HepG2 (cell line): Measurements from ENCODE around the gene NEK3. TPM values are rescaled to one million over a fixed set of nuclear protein-coding genes. Genes with fewer than 3 reads are reported as not detected.

Experiments used
- CBX5 ChIP-seq: sonication (generic); formaldehyde crosslinking; IDR thresholded peaks from 2 replicates; pipeline ENCODE4 v1.4.0; 2020; ENCODE audit warnings: missing genetic modification reagents, borderline replicate concordance
- DMAP1 ChIP-seq: IDR thresholded peaks from 2 replicates; pipeline ENCODE4 v1.6.1; 2016
- GATA4 ChIP-seq: sonication (generic); IDR thresholded peaks from 2 replicates; pipeline ENCODE4 v1.6.1; 2016; ENCODE audit warnings: antibody characterized with exemption, low read depth, borderline replicate concordance
- GLMP ChIP-seq: sonication (generic); formaldehyde crosslinking; IDR thresholded peaks from 2 replicates; pipeline ENCODE4 v1.9.0; 2021; ENCODE audit warnings: missing genetic modification reagents, mild to moderate bottlenecking, borderline replicate concordance
- HDAC1 ChIP-seq: sonication (generic); formaldehyde crosslinking; IDR thresholded peaks from 2 replicates; pipeline ENCODE4 v1.5.1; 2020; ENCODE audit warnings: mild to moderate bottlenecking, missing genetic modification reagents
- HIVEP1 ChIP-seq: sonication (generic); formaldehyde crosslinking; IDR thresholded peaks from 2 replicates; pipeline ENCODE4 v1.4.0; 2020; ENCODE audit warnings: mild to moderate bottlenecking, missing genetic modification reagents
- HMG20A ChIP-seq: IDR thresholded peaks from 2 replicates; pipeline ENCODE4 v1.6.1; 2016; ENCODE audit warnings: borderline replicate concordance
- HNRNPUL1 ChIP-seq: fragments of 200-400 bp; formaldehyde crosslinking; IDR thresholded peaks from 2 replicates; pipeline ENCODE4 v1.6.1; 2017; ENCODE audit warnings: low read depth, mild to moderate bottlenecking, low read length, moderate library complexity
- KDM4B ChIP-seq: sonication (generic); formaldehyde crosslinking; IDR thresholded peaks from 2 replicates; pipeline ENCODE4 v1.4.0; 2020; ENCODE audit warnings: missing genetic modification reagents
- KLF6 ChIP-seq: IDR thresholded peaks from 2 replicates; pipeline ENCODE4 v1.8.0; 2016; ENCODE audit warnings: missing biosample characterization, missing genetic modification reagents
- MIXL1 ChIP-seq: IDR thresholded peaks from 2 replicates; pipeline ENCODE4 v1.6.1; 2016
- NFYB ChIP-seq: sonication (generic); formaldehyde crosslinking; IDR thresholded peaks from 2 replicates; pipeline ENCODE4 v1.4.0; 2020; ENCODE audit warnings: missing genetic modification reagents
- POLR2A ChIP-seq, 2 experiments: IDR thresholded peaks; 2 replicates each; pipeline ENCODE4 v1.6.1; 2011; ENCODE audit warnings: low read depth in 2 of 2, low read length in 2 of 2, mild to moderate bottlenecking in 1 of 2, moderate library complexity in 1 of 2; ENCODE audit not compliant: insufficient read depth in 1 of 2
- RFX3 ChIP-seq: IDR thresholded peaks from 2 replicates; pipeline ENCODE4 v1.6.1; 2016; ENCODE audit warnings: missing biosample characterization, missing genetic modification reagents
- SMC3 ChIP-seq: IDR thresholded peaks from 2 replicates; pipeline ENCODE4 v1.6.1; 2011; ENCODE audit warnings: low read length, improper control_type of control experiment
- TFE3 ChIP-seq: IDR thresholded peaks from 2 replicates; pipeline ENCODE4 v1.6.1; 2016
- TGIF2 ChIP-seq: IDR thresholded peaks from 2 replicates; pipeline ENCODE4 v1.6.1; 2016; ENCODE audit warnings: control low read depth, missing compliant biosample characterization
- ZHX1 ChIP-seq: sonication (generic); formaldehyde crosslinking; IDR thresholded peaks from 2 replicates; pipeline ENCODE4 v1.8.1; 2022; ENCODE audit warnings: low read depth, mild to moderate bottlenecking, missing genetic modification reagents
- ZNF180 ChIP-seq: sonication (generic); formaldehyde crosslinking; IDR thresholded peaks from 2 replicates; pipeline ENCODE4 v1.4.0; 2020; ENCODE audit warnings: low read depth, missing genetic modification reagents, borderline replicate concordance
- ZNF326 ChIP-seq: sonication (generic); formaldehyde crosslinking; IDR thresholded peaks from 2 replicates; pipeline ENCODE4 v1.4.0; 2020; ENCODE audit warnings: missing genetic modification reagents, borderline replicate concordance
- ZNF652 ChIP-seq: IDR thresholded peaks from 2 replicates; pipeline ENCODE4 v1.6.1; 2016; ENCODE audit warnings: low read depth, borderline replicate concordance
- polyA plus RNA-seq, 8 experiments: library from polyadenylated mRNA; depleted of rRNA in 3 of 8; stranded (reverse) in 7 of 8; unstranded in 1 of 8; fragments of >200 nt; fragmentation: Illumina TruSeq in 4 of 8; extraction: Trizol in 4 of 8; gene quantifications; 2 replicates each; pipeline versions ENCODE4 v1.2.1 to v1.2.3, GENCODE V29; 2011 to 2016; ENCODE audit warnings: low read depth in 4 of 8, missing spikeins in 1 of 8, mixed read lengths in 1 of 8; ENCODE audit not compliant: insufficient read depth in 1 of 8
- total RNA-seq, 5 experiments: library from RNA; depleted of rRNA; stranded (reverse); fragments of >200 nt; fragmentation: Illumina TruSeq; extraction: Trizol; gene quantifications; 2 replicates each; pipeline ENCODE4 v1.2.3, GENCODE V29; 2016; ENCODE audit warnings: low read depth in 1 of 5
- TF ChIP-seq, protein P1 (sequence below): sonication (generic); formaldehyde crosslinking; IDR thresholded peaks from 2 replicates; pipeline ENCODE4 v1.5.1; 2020; ENCODE audit warnings: missing genetic modification reagents, mild to moderate bottlenecking, borderline replicate concordance
- TF ChIP-seq, protein P2 (sequence below): sonication (generic); formaldehyde crosslinking; IDR thresholded peaks from 2 replicates; pipeline ENCODE4 v1.4.0; 2020; ENCODE audit warnings: missing genetic modification reagents

Gene NEK3
- total and polyA plus RNA-seq, 2 of the 13 experiments (the other 11 are each of a cell fraction or from before 2014, with no cell fraction given) = 36.7 to 68.2 TPM

DNA sequence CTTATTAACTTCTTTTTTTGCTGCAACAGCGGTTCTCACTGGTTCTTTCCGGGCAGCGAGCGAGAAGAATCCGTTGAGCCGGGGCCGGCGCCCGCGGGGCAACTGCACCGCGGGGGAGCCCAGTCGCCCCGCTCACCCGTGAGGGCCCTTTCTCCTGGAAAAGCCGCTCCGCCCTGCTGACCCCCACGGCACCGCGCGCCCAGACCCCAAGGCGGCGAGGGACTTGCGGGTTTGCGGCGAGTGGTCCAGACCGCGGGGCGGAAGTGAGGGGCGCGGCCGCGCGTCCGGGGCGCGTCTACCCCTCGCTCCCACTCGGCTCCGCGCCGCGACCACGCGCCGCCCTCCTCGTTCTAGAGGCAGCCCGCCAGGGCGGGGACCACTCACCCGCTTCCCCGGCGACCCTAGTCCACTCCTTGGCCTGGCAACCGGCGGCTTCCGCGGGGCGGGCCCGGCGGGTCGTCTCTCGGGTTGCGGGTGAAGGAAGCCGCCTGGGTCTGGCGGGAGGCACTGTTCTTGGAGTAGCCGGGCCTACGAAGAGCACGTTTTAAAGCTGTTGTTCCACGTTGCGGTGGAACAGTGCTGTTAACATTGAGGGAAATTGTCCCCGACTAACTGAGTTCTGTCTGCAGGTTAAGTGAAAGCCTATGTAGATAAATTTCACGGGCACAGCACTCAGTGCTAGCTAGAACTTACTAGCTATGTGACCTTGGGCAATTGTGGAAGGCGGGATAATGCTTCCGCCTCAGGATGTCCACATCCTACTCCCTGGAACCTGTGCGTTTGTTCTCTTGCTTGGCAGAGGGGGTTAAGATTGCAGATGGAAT is at the start of gene NEK3 (continued):
- TF ChIP-seq ZNF652 (CRISPR knock-in tag) (no peak), HDAC1 (CRISPR knock-in tag) (peak; percentile 57), HIVEP1 (CRISPR knock-in tag) (no peak; the same call in 1 of the 2 replicates), SMC3 (no peak), KDM4B (CRISPR knock-in tag) (peak; percentile 57; the same call in 1 of the 2 replicates), TGIF2 (CRISPR knock-in tag) (peak; percentile 68; the same call in 1 of the 2 replicates), KLF6 (CRISPR knock-in tag) (peak; percentile 55; the same call in 1 of the 2 replicates), ZNF180 (no peak), HNRNPUL1 (no peak), MIXL1 (no peak; the same call in 1 of the 2 replicates), ZHX1 (CRISPR knock-in tag) (no peak), GATA4 (no peak), ZNF326 (CRISPR knock-in tag) (no peak), CBX5 (CRISPR knock-in tag) (no peak), DMAP1 (peak; percentile 70), HMG20A (no peak; the same call in 1 of the 2 replicates), POLR2A (IDR thresholded peaks at IDR 0.05; ENCODE audit: insufficient read depth in 1 of 2, low read depth in 2 of 2, low read length in 2 of 2) (peak; percentile 67 to 73; a peak in 3 of 4 replicates), NFYB (CRISPR knock-in tag) (peak; percentile 15), TFE3 (peak; percentile 52; the same call in 1 of the 2 replicates), GLMP (CRISPR knock-in tag) (peak; percentile 73; the same call in 1 of the 2 replicates), RFX3 (CRISPR knock-in tag) (no peak)
- TF ChIP-seq, protein P1, sequence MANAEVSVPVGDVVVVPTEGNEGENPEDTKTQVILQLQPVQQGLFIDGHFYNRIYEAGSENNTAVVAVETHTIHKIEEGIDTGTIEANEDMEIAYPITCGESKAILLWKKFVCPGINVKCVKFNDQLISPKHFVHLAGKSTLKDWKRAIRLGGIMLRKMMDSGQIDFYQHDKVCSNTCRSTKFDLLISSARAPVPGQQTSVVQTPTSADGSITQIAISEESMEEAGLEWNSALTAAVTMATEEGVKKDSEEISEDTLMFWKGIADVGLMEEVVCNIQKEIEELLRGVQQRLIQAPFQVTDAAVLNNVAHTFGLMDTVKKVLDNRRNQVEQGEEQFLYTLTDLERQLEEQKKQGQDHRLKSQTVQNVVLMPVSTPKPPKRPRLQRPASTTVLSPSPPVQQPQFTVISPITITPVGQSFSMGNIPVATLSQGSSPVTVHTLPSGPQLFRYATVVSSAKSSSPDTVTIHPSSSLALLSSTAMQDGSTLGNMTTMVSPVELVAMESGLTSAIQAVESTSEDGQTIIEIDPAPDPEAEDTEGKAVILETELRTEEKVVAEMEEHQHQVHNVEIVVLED = peak; percentile 66; the same call in 1 of the 2 replicates
- TF ChIP-seq, protein P2, sequence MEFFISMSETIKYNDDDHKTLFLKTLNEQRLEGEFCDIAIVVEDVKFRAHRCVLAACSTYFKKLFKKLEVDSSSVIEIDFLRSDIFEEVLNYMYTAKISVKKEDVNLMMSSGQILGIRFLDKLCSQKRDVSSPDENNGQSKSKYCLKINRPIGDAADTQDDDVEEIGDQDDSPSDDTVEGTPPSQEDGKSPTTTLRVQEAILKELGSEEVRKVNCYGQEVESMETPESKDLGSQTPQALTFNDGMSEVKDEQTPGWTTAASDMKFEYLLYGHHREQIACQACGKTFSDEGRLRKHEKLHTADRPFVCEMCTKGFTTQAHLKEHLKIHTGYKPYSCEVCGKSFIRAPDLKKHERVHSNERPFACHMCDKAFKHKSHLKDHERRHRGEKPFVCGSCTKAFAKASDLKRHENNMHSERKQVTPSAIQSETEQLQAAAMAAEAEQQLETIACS (CRISPR knock-in tag) = no peak
